Measurements from ENCODE around the gene MUC22.
"Not testable (repeated sequence)": the region's sequence is repeated elsewhere in the genome, so short reads cannot be mapped to it uniquely, and the experiment has no call there.

The MUC22 gene

GRCh38 chr6:30966154-30966553 is 44.1 kb upstream of the MUC22 start:
- no peak overlapping the region for H3K4me3 ChIP-seq (ENCODE audit: low read depth, low read length)
- no peak for DNase-seq (ENCODE audit: low read depth)
- peak; percentile 9 for TF ChIP-seq CTCF (IDR thresholded peaks at IDR 0.05; ENCODE audit: insufficient read depth, low read depth, low read length, missing control alignments)

GRCh38 chr6:30969171-30969570 is 41.1 kb upstream of the MUC22 start:
- not testable (repeated sequence) for H3K4me3 ChIP-seq (ENCODE audit: low read depth, low read length)
- DNase-seq (ENCODE audit: low read depth): peak; percentile 28

DNA sequence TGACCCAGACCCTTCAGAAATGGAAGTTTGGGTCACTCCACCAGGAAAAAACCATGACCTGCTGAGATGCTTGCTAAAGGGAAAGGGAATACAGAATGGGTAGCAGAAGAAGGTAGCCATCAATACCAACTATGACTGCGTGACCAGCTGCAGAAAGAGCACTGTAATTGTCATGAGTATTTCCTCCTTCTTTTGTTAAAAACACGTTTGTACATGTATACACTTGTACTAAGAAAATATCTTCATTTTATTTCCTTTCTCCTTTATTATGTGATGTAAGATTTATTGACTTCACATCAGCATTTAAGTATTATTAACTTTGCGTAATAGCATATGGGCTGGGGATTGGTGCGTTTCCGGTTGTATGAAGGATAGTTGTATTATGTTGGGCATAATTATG is 39.3 kb upstream of the MUC22 start:
- no peak for TF ChIP-seq CTCF (IDR thresholded peaks at IDR 0.05; ENCODE audit: insufficient read depth, low read depth, low read length, missing control alignments)
- no peak overlapping the region for H3K4me3 ChIP-seq (ENCODE audit: low read depth, low read length)
- DNase-seq (ENCODE audit: low read depth): no peak

DNA sequence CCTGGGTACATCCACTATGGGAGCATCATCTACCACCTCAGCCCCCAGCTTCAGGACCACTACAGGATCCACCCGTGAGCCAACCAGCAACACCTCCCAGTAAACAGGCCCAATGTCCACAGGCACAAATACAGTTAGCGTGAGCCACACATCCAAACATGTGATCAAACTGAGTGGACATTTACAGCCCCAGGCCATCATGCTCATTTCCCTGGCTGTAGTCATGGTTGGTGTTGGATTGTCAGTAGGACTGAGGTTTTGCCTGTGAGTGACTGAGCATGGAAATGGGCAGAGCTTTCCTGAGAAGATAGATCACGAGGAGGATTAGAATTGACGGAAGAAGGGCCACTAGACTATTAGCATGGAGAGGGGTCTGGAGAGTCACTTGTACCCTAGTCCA is 37.5 kb upstream of the MUC22 start:
- DNase-seq (ENCODE audit: low read depth): no peak
- no peak for TF ChIP-seq CTCF (IDR thresholded peaks at IDR 0.05; ENCODE audit: insufficient read depth, low read depth, low read length, missing control alignments)
- no peak overlapping the region for H3K4me3 ChIP-seq (ENCODE audit: low read depth, low read length)

- no peak for DNase-seq (ENCODE audit: low read depth)
- TF ChIP-seq CTCF (IDR thresholded peaks at IDR 0.05; ENCODE audit: insufficient read depth, low read depth, low read length, missing control alignments): no peak
- no peak overlapping the region for H3K4me3 ChIP-seq (ENCODE audit: low read depth, low read length)
Measured at GRCh38 chr6:30974490-30975252, 35.6 kb upstream of the MUC22 start.

- no peak overlapping the region for H3K4me3 ChIP-seq (ENCODE audit: low read depth, low read length)
- TF ChIP-seq CTCF (IDR thresholded peaks at IDR 0.05; ENCODE audit: insufficient read depth, low read depth, low read length, missing control alignments): no peak
- DNase-seq (ENCODE audit: low read depth): no peak
Measured at GRCh38 chr6:30979141-30979540, 31.1 kb upstream of the MUC22 start.

- no peak for TF ChIP-seq CTCF (IDR thresholded peaks at IDR 0.05; ENCODE audit: insufficient read depth, low read depth, low read length, missing control alignments)
- DNase-seq (ENCODE audit: low read depth): no peak
- H3K4me3 ChIP-seq (ENCODE audit: low read depth, low read length): no peak overlapping the region
Measured at GRCh38 chr6:30979690-30980089, 30.6 kb upstream of the MUC22 start.

Measured in GM12865 (cell line).